GM06990 (cell line): Measurements from ENCODE around the gene GDF15.

ENCODE experiments used
- DNase-seq: peaks from one replicate; pipeline ENCODE4 v3.0.0-alpha.2; 2011; ENCODE audit not compliant: insufficient read length; ENCODE audit errors: extremely low read depth
- H3K27me3 ChIP-seq: replicated peaks from 2 replicates; pipeline ENCODE4 v1.6.0; 2011; ENCODE audit warnings: low read length; ENCODE audit not compliant: control insufficient read depth, insufficient read depth
- H3K36me3 ChIP-seq: 2 replicates; pipeline ENCODE4 v1.5.1; 2011; ENCODE audit warnings: low read length; ENCODE audit not compliant: control insufficient read depth, insufficient read depth
- H3K4me3 ChIP-seq: replicated peaks from 2 replicates; pipeline ENCODE4 v1.5.1; 2011; ENCODE audit warnings: low read depth, mild to moderate bottlenecking, control low read depth, low read length
- CTCF ChIP-seq: IDR thresholded peaks from 2 replicates; pipeline ENCODE4 v1.5.1; 2011; ENCODE audit warnings: low read length, control low read depth, mild to moderate bottlenecking, inconsistent platforms; ENCODE audit not compliant: insufficient read depth, poor library complexity, severe bottlenecking

Gene GDF15

GRCh38 chr19:18436671-18437490, 50.9 kb downstream of the GDF15 start:
- Histone ChIP-seq H3K36me3 (peaks cover 1% of the 10 kb centered on the region; the same call in 1 of the 2 replicates), H3K27me3 (no peaks in the 10 kb centered on the region), H3K4me3 (peak overlapping the region; percentile 60)
- peak; percentile 84 for DNase-seq
- peak; percentile 10 for TF ChIP-seq CTCF

- peaks cover 1% of the 10 kb centered on the region; the same call in 1 of the 2 replicates for H3K36me3 ChIP-seq
- peak; percentile 66 for DNase-seq
- no peaks in the 10 kb centered on the region for H3K27me3 ChIP-seq
- no peak for TF ChIP-seq CTCF
- peak within 1 kb of the TSS; percentile 60 for H3K4me3 ChIP-seq
Observed at GRCh38 chr19:18437491-18438330, 51.8 kb downstream of the GDF15 start, which contains the start of gene ISYNA1. TSS of gene ISYNA1 (minus strand) at chr19:18438133. CDS start at chr19:18437979, 154 bp downstream.

GRCh38 chr19:18438331-18439024, 52.5 kb downstream of the GDF15 start:
- no peak for TF ChIP-seq CTCF
- no peak for DNase-seq
- no peak overlapping the region for H3K4me3 ChIP-seq
- peaks cover 5% of the 10 kb centered on the region for H3K36me3 ChIP-seq
- no peaks in the 10 kb centered on the region for H3K27me3 ChIP-seq
